ENCODE measurements around the gene MAPK8IP1. TPM values are rescaled to one million over a fixed set of nuclear protein-coding genes. Genes with fewer than 3 reads are reported as not detected.
A peak's percentile ranks its signal among the peaks of the same experiment; 100 is the strongest.

The MAPK8IP1 gene
- total and polyA plus RNA-seq, 12 donors: 2.6 to 8.0 (median 6.5) TPM

GRCh38 chr11:45918331-45918941 is 33.0 kb downstream of the MAPK8IP1 start:
- Histone ChIP-seq H3K4me3 (peak overlapping the region; percentile 75 to 99 (median 92)), H3K36me3 (peaks cover 0 to 28% (median 12%) of the 10 kb centered on the region in 9 donors), H3K27ac (peak overlapping the region; percentile 72 to 96 (median 89)), H3K4me1 (peaks cover 15 to 63% (median 37%) of the 10 kb centered on the region in 9 donors), H3K9me3 (no peaks in the 10 kb centered on the region), H3K27me3 (peaks cover 0 to 22% (median 18%) of the 10 kb centered on the region in 7 donors)
- intact Hi-C loops (cut with DNase I): loop anchor here in 5 of 10 donors (1.0 to 5.0 kb wide), 5 partner anchors 18 to 76 kb away; partner anchors contain the start of gene CRY2 (in 2 of the 5)
- TF ChIP-seq CTCF (IDR thresholded peaks at IDR 0.05): no peak
- WGBS, 2 donors: 0% methylated on average over 38 of the region's 38 CpGs
- peak; percentile 73 to 90 (median 81) for ATAC-seq
- peak; percentile 82 to 86 for DNase-seq

GRCh38 chr11:45918962-45919675 is 33.7 kb downstream of the MAPK8IP1 start:
- TF ChIP-seq CTCF (IDR thresholded peaks at IDR 0.05): no peak
- H3K4me1 ChIP-seq: peaks cover 15 to 63% (median 37%) of the 10 kb centered on the region in 9 donors
- H3K36me3 ChIP-seq: peaks cover 0 to 21% (median 11%) of the 10 kb centered on the region in 9 donors
- no peaks in the 10 kb centered on the region for H3K9me3 ChIP-seq
- intact Hi-C loops (cut with DNase I): loop anchor here in 5 of 10 donors (1.0 to 5.0 kb wide), 5 partner anchors 18 to 77 kb away; partner anchors contain the start of gene CRY2 (in 2 of the 5)
- ATAC-seq (no peak), DNase-seq (no peak)
- peak overlapping the region in 9 of 10 donors; percentile 71 to 96 (median 89) for H3K27ac ChIP-seq
- H3K27me3 ChIP-seq: peaks cover 0 to 23% (median 19%) of the 10 kb centered on the region in 7 donors
- WGBS, 2 donors: 73 to 74% methylated on average over 7 of the region's 7 CpGs
- H3K4me3 ChIP-seq: peak overlapping the region in 8 of 10 donors; percentile 75 to 99 (median 94)

GRCh38 chr11:45919806-45920530 is 34.5 kb downstream of the MAPK8IP1 start:
- no peak for TF ChIP-seq CTCF (IDR thresholded peaks at IDR 0.05)
- DNase-seq (peak; percentile 50 to 59), ATAC-seq (no peak)
- peaks cover 0 to 31% (median 26%) of the 10 kb centered on the region in 7 donors for H3K27me3 ChIP-seq
- H3K9me3 ChIP-seq: no peaks in the 10 kb centered on the region
- intact Hi-C loops (cut with DNase I): loop anchor here in 4 of 10 donors (2.0 to 5.0 kb wide), 4 partner anchors 19 to 78 kb away; partner anchors contain the start of gene CRY2 (in 1 of the 4)
- peak overlapping the region in 6 of 10 donors; percentile 60 to 93 (median 91) for H3K27ac ChIP-seq
- H3K36me3 ChIP-seq: peaks cover 0 to 13% (median 2%) of the 10 kb centered on the region in 9 donors
- H3K4me1 ChIP-seq: peaks cover 15 to 63% (median 37%) of the 10 kb centered on the region in 9 donors
- WGBS, 2 donors: 79% methylated on average over 13 of the region's 13 CpGs
- no peak overlapping the region for H3K4me3 ChIP-seq

Measured in heart right ventricle (tissue), 16 donors.